Gastrocnemius medialis (tissue), 4 donors: ENCODE data around the gene STRADA. TPM values are rescaled to one million over a fixed set of nuclear protein-coding genes. Genes with fewer than 3 reads are reported as not detected.

Experiments
- ATAC-seq, 2 donors: fragments of 150-250 bp; one replicate each; pipeline ENCODE4 v1.9.1; 2016
- DNase-seq, 2 donors: peaks; one replicate each; pipeline ENCODE4 v3.0.0-alpha.2; 2019
- H3K27ac ChIP-seq, 4 donors: fragments of 200-600 bp; sonication (generic); 1 replicate in 1 of 4; 2 replicates in 3 of 4; pipeline ENCODE4 v1.5.1; 2016 to 2018; ENCODE audit warnings: mild to moderate bottlenecking in 2 of 4, moderate library complexity in 1 of 4
- H3K27me3 ChIP-seq, 3 donors: fragments of 200-600 bp; sonication (generic) in 2 of 3; 1 replicate in 1 of 3; 2 replicates in 2 of 3; pipeline versions ENCODE4 v1.5.1 to v1.6.0; 2016 to 2019; ENCODE audit warnings: mild to moderate bottlenecking in 1 of 3, moderate library complexity in 1 of 3
- H3K36me3 ChIP-seq, 2 donors: fragments of 200-600 bp; sonication (generic) in 1 of 2; one replicate each; pipeline ENCODE4 v1.5.1; 2017 to 2018
- H3K4me1 ChIP-seq, 2 donors: fragments of 200-600 bp; sonication (generic) in 1 of 2; one replicate each; pipeline ENCODE4 v1.5.1; 2016 to 2017; ENCODE audit warnings: mild to moderate bottlenecking in 2 of 2
- H3K4me3 ChIP-seq, 4 donors: fragments of 200-600 bp; sonication (generic) in 3 of 4; 1 replicate in 1 of 4; 2 replicates in 3 of 4; pipeline ENCODE4 v1.5.1; 2016 to 2019; ENCODE audit warnings: mild to moderate bottlenecking in 2 of 4
- H3K9me3 ChIP-seq, 3 donors: fragments of 200-600 bp; sonication (generic) in 2 of 3; 1 replicate in 1 of 3; 2 replicates in 2 of 3; pipeline ENCODE4 v1.5.1; 2016 to 2019
- POLR2A ChIP-seq, 2 donors: fragments of 450-650 bp; IDR thresholded peaks; one replicate each; pipeline ENCODE4 v1.6.1; 2017; ENCODE audit warnings: antibody characterized with exemption in 2 of 2, mild to moderate bottlenecking in 2 of 2, moderate library complexity in 2 of 2
- in situ Hi-C, 4 donors: fragments of 200-750 bp; cut with MboI; loops; one replicate each; pipeline versions ENCODE4 v1.15.0 to v1.8.0; 2017; ENCODE audit warnings: low sequenced_read_pairs in 4 of 4
- intact Hi-C: fragments of 100-400 bp; cut with DNase I; formaldehyde crosslinking; loops from one replicate; pipeline ENCODE4 v1.15.1; 2023; ENCODE audit warnings: low total_unique reads
- total RNA-seq, 4 donors: library from RNA; depleted of rRNA; stranded (reverse); fragments of >200 nt; gene quantifications; one replicate each; pipeline versions ENCODE4 v1.1.0 to v1.2.3, GENCODE V29; 2016
- TF ChIP-seq, protein P1 (sequence below), 5 experiments: fragments of 450-650 bp in 3 of 5; fragments of 200-600 bp in 2 of 5; sonication (generic) in 2 of 5; IDR thresholded peaks in 4 of 5; conservative IDR thresholded peaks in 1 of 5; 1 replicate in 4 of 5; 2 replicates in 1 of 5; pipeline ENCODE4 v1.5.1; 2016 to 2019; ENCODE audit warnings: antibody characterized with exemption in 5 of 5, mild to moderate bottlenecking in 3 of 5, moderate library complexity in 3 of 5

Gene STRADA
- total RNA-seq, 4 donors from 2014 or later, result 7.5 to 15.0 (median 8.6) TPM

- Histone ChIP-seq H3K27ac (peak overlapping the region in 1 of 4 donors; percentile 6), H3K9me3 (no peaks in the 10 kb centered on the region), H3K36me3 (peaks cover 0 to 18% of the 10 kb centered on the region in 2 donors), H3K4me1 (peaks cover 16 to 25% of the 10 kb centered on the region in 2 donors), H3K4me3 (no peak overlapping the region), H3K27me3 (no peaks in the 10 kb centered on the region)
- DNase-seq (no peak), ATAC-seq (no peak)
- intact Hi-C loops (no loop called here), in situ Hi-C loops (no loop called here)
- TF ChIP-seq POLR2A (IDR thresholded peaks at IDR 0.05), result no peak
- TF ChIP-seq, protein P1, sequence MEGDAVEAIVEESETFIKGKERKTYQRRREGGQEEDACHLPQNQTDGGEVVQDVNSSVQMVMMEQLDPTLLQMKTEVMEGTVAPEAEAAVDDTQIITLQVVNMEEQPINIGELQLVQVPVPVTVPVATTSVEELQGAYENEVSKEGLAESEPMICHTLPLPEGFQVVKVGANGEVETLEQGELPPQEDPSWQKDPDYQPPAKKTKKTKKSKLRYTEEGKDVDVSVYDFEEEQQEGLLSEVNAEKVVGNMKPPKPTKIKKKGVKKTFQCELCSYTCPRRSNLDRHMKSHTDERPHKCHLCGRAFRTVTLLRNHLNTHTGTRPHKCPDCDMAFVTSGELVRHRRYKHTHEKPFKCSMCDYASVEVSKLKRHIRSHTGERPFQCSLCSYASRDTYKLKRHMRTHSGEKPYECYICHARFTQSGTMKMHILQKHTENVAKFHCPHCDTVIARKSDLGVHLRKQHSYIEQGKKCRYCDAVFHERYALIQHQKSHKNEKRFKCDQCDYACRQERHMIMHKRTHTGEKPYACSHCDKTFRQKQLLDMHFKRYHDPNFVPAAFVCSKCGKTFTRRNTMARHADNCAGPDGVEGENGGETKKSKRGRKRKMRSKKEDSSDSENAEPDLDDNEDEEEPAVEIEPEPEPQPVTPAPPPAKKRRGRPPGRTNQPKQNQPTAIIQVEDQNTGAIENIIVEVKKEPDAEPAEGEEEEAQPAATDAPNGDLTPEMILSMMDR (IDR thresholded peaks at IDR 0.05 in 4 of 5, conservative IDR thresholded peaks at IDR 0.05 in 1 of 5), result no peak
Measured at GRCh38 chr17:63768433-63768832, 26.8 kb upstream of the STRADA start.

GRCh38 chr17:63766754-63767153 is 25.2 kb upstream of the STRADA start:
- DNase-seq (no peak), ATAC-seq (no peak)
- H3K27me3 ChIP-seq, result no peaks in the 10 kb centered on the region
- in situ Hi-C loops (no loop called here), intact Hi-C loops (no loop called here)
- TF ChIP-seq, protein P1 (IDR thresholded peaks at IDR 0.05 in 4 of 5, conservative IDR thresholded peaks at IDR 0.05 in 1 of 5), result no peak
- no peaks in the 10 kb centered on the region for H3K9me3 ChIP-seq
- H3K4me1 ChIP-seq, result peaks cover 6 to 14% of the 10 kb centered on the region in 2 donors
- no peak overlapping the region for H3K27ac ChIP-seq
- H3K36me3 ChIP-seq, result peaks cover 0 to 34% of the 10 kb centered on the region in 2 donors
- H3K4me3 ChIP-seq, result no peak overlapping the region

GRCh38 chr17:63764716-63765115 is 23.1 kb upstream of the STRADA start:
- Histone ChIP-seq H3K4me3 (no peak overlapping the region), H3K36me3 (peaks cover 0 to 54% of the 10 kb centered on the region in 2 donors), H3K9me3 (no peaks in the 10 kb centered on the region), H3K4me1 (peaks cover 0 to 6% of the 10 kb centered on the region in 2 donors), H3K27me3 (no peaks in the 10 kb centered on the region), H3K27ac (no peak overlapping the region)
- in situ Hi-C loops (no loop called here), intact Hi-C loops (no loop called here)
- no peak for DNase-seq
- TF ChIP-seq, protein P1 (IDR thresholded peaks at IDR 0.05 in 4 of 5, conservative IDR thresholded peaks at IDR 0.05 in 1 of 5), result no peak
- no peak for TF ChIP-seq POLR2A (IDR thresholded peaks at IDR 0.05)
- ATAC-seq, result no peak

GRCh38 chr17:63762161-63763078 is 20.8 kb upstream of the STRADA start:
- H3K4me1 ChIP-seq, result peaks cover 0 to 6% of the 10 kb centered on the region in 2 donors
- in situ Hi-C loops (no loop called here), intact Hi-C loops (no loop called here)
- no peak overlapping the region for H3K27ac ChIP-seq
- DNase-seq, result no peak
- no peak for ATAC-seq
- TF ChIP-seq POLR2A (IDR thresholded peaks at IDR 0.05), result no peak
- TF ChIP-seq, protein P1 (IDR thresholded peaks at IDR 0.05 in 4 of 5, conservative IDR thresholded peaks at IDR 0.05 in 1 of 5), result no peak
- H3K36me3 ChIP-seq, result peaks cover 0 to 72% of the 10 kb centered on the region in 2 donors
- no peaks in the 10 kb centered on the region for H3K27me3 ChIP-seq
- no peaks in the 10 kb centered on the region for H3K9me3 ChIP-seq
- H3K4me3 ChIP-seq, result no peak overlapping the region
